DOHH2 (cell line): ENCODE results near the gene BEST3.

Experiments
- EZH2phosphoT487 ChIP-seq: fragments of 200-600 bp; sonication (generic); IDR thresholded peaks from 2 replicates; pipeline ENCODE4 v1.6.1; 2017; ENCODE audit warnings: borderline replicate concordance, mild to moderate bottlenecking, antibody characterized with exemption, low read length, moderate library complexity, mixed read lengths
- TF ChIP-seq, protein P1 (sequence below): fragments of 200-600 bp; sonication (generic); IDR thresholded peaks from one replicate; pipeline ENCODE4 v1.5.1; 2014; ENCODE audit warnings: antibody characterized with exemption, mild to moderate bottlenecking, low read depth, low read length; ENCODE audit not compliant: poor library complexity, severe bottlenecking

DNA sequence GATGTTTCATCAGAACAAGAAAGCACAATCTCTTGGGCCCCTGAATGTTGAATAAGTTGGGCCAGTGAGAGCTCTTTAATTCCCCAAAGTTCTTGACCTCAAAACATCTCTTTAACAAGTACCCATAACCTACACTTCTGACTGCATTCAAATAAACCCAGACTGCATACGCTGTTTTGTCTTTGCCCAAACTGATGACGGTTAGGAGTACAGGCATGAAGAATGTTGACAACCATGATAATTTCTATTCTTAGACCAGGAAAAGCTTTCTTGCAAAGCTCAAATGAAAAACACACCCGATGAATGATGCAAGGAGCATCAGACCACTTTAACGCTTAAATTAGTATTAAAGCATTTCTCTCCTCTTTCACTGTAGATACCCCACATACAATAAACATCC is 27.8 kb upstream of the BEST3 start:
- TF ChIP-seq, protein P1, sequence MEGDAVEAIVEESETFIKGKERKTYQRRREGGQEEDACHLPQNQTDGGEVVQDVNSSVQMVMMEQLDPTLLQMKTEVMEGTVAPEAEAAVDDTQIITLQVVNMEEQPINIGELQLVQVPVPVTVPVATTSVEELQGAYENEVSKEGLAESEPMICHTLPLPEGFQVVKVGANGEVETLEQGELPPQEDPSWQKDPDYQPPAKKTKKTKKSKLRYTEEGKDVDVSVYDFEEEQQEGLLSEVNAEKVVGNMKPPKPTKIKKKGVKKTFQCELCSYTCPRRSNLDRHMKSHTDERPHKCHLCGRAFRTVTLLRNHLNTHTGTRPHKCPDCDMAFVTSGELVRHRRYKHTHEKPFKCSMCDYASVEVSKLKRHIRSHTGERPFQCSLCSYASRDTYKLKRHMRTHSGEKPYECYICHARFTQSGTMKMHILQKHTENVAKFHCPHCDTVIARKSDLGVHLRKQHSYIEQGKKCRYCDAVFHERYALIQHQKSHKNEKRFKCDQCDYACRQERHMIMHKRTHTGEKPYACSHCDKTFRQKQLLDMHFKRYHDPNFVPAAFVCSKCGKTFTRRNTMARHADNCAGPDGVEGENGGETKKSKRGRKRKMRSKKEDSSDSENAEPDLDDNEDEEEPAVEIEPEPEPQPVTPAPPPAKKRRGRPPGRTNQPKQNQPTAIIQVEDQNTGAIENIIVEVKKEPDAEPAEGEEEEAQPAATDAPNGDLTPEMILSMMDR, result no peak
- TF ChIP-seq EZH2phosphoT487, result no peak
